NCI-H510A treated with DMSO at 0.1 percent for 48 hours (cell line): ENCODE data around the gene GIMAP5.
A peak's percentile ranks its signal among the peaks of the same experiment; 100 is the strongest.
"Not testable (repeated sequence)": the region's sequence is repeated elsewhere in the genome, so short reads cannot be mapped to it uniquely, and the experiment has no call there.

Experiments
- DNase-seq: peaks from one replicate; lab custom pipeline; 2025; lab: John Stamatoyannopoulos, UW

Gene GIMAP5

GRCh38 chr7:150774131-150774530 is 36.9 kb downstream of the GIMAP5 start:
- not testable (repeated sequence) for DNase-seq

- DNase-seq = no peak
Measured at GRCh38 chr7:150778014-150778737, 41.0 kb downstream of the GIMAP5 start.

- peak; percentile 62 for DNase-seq
Measured at GRCh38 chr7:150778738-150779301, 41.6 kb downstream of the GIMAP5 start.

GRCh38 chr7:150780292-150780691 is 43.1 kb downstream of the GIMAP5 start:
- DNase-seq = no peak

- DNase-seq = no peak
Measured at GRCh38 chr7:150781103-150781502, 43.9 kb downstream of the GIMAP5 start.

GRCh38 chr7:150781961-150782360 is 44.7 kb downstream of the GIMAP5 start:
- no peak for DNase-seq

GRCh38 chr7:150784120-150784736 is 47.0 kb downstream of the GIMAP5 start:
- DNase-seq = no peak

- no peak for DNase-seq
Measured at GRCh38 chr7:150784954-150785353, 47.7 kb downstream of the GIMAP5 start.

GRCh38 chr7:150787321-150788281 is 50.4 kb downstream of the GIMAP5 start:
- DNase-seq = peak; percentile 2

- DNase-seq = no peak
Measured at GRCh38 chr7:150788474-150789269, 51.5 kb downstream of the GIMAP5 start.

GRCh38 chr7:150790416-150791075 is 53.3 kb downstream of the GIMAP5 start:
- DNase-seq = no peak

- DNase-seq = no peak
Measured at GRCh38 chr7:150791304-150791703, 54.1 kb downstream of the GIMAP5 start.

- DNase-seq = no peak
Measured at GRCh38 chr7:150791746-150792452, 54.7 kb downstream of the GIMAP5 start.
